ELR (cell line): Measurements from ENCODE around the gene SSBP3.

Experiments used
- DNase-seq: peaks from one replicate; pipeline ENCODE4 v3.0.0-alpha.2; 2015; ENCODE audit warnings: low read depth

Gene SSBP3

DNA sequence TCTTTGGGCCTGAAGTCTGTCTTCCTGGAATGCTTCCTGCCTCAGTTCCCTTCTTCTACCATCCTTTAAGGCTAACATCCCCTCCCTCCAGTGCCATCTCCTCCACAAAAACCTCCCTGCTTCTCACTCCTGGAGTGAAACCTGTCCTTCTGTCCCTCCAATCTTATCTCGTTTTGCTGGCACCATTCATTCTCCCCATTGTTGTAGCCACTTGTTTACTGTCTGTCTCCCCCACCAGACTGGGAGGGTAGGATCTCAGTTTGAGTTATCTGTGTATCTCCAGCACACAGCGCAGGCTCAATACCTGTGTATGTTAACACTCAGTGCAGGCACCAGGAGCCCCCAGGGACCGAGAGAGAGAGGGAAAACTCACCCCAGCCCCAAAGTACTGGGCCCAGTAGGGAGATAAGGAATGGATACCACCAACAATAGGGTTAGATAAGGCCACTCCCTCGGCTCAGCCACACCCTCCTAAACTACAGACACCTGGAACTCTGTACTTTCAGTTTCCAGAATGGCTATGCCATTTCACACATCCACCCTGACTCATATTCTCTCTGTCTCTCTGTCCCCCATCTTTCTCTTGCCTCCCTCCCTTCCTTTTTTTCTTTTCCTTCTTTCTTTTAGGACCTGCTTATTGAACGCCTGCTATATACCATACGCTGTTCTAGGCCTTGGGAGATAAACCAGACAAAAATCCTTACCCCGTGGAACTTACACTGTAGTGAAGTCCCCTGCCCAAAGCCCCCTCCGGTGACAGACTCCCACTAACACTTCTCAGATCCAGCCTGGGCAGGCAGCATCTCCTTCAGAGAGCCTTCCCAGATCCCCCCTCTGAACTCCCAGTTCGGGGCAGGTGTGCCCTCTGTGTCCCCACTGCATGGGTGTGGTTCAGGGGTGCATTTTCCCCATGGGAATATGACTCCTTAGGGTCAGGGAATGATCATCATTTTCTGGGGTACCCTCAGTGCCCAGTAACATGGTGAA, 3.3 kb upstream of the SSBP3 start:
- no peak for DNase-seq

GRCh38 chr1:54408147-54409066, 2.2 kb upstream of the SSBP3 start:
- peak; percentile 90 for DNase-seq

DNA sequence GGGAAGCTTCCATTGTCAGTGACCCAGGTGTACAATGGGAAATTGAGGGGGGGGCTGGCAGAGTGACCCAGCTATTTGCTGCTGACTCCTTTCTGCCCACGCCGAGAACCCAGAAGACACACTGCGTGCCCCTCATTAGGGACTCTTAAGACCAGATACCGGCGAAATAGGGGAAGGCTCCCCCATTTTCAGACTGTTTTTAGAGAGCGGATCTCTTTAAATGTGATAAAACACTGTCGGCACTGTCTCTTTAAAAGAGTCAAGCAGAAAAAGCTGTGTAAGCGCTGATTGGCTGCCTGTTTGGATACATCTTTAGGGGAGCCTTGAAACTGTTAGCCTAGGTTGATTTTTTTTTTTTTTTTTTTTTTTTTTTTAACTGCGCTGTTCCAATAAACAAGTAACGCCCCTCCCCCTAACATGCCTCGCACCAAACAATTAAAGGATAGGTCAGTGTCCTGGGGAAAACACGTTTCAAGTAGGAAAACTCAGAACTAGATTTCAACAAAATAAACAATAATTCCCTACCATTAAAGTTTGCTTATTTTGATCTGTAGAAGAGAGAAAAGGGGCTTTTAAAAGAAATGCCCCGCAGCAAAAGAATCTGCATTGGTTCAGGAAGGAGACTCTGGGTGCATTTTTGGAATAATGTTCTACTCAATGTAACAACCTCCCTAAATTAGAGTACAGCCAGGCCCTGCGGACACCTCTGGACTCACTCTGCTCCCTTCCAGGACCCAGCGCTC, 1.4 kb upstream of the SSBP3 start:
- DNase-seq, result peak; percentile 97

- no peak for DNase-seq
These were observed 885 bp upstream of the SSBP3 start for GRCh38 chr1:54407154-54407403.

DNA sequence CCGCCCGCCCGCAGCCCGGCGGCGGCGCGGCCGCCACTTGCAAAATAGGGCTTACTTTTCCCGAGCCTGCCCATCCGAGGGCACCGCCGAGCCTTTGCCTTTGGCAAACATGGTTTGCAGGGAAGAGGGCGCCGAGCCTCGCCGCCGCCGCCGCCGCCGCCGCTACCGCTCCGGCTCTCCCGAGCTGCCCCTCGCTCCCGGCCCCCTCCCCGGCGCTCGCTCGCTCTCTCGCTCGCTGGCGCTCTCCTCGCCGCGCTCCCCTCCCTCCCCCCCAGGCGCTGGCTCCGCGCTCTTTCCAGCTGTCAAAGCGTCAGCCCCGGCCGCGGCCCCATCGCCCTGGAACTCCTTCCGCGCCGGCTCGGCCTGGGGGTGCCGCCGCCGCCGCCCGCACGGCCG, 298 bp downstream of the SSBP3 start:
- no peak for DNase-seq

- DNase-seq, result peak; percentile 62
These were observed 976 bp downstream of the SSBP3 start for GRCh38 chr1:54404939-54405897.

GRCh38 chr1:54404263-54404662, 1.9 kb downstream of the SSBP3 start:
- DNase-seq, result no peak

- DNase-seq, result peak; percentile 91
These were observed 2.4 kb downstream of the SSBP3 start for GRCh38 chr1:54403808-54404261.

DNA sequence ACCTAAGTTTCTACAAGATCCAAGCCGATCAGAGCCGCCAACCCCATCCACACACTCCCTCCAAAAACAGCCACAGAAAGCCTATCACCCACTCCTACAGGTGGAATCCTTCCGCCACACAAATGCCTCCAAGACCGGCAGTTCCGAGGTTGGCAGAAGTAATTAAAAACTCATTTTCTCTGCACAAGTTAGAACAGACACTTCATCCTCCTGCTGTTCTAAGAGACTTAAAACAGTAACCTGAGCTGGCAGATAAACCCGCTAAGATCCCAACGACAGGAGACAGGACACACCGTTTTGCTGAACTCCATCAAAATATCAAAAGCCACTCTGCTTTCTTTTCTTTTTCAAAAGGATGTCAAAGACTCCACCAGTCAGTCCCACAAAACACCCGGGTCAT, 2.8 kb downstream of the SSBP3 start:
- DNase-seq, result no peak

DNA sequence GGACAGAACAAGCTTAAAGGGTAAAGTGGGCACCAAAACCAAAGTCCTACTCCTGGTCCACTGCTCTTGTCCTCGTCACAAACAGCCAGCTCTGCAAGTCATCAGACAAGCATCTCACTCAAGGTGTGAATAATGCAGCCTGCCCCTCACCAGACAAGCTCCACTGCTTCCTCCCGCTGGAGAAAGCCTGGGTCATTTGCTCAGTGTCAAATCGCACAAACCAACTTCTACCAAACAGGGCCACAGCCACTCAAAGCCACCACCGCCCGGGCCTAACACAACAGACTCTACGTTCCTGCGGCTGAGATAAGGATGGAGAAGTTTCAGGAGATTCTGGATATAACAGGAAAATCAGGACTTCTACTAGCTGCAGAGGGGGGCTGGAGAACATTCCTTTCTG, 3.3 kb downstream of the SSBP3 start:
- peak; percentile 38 for DNase-seq

GRCh38 chr1:54401799-54402198, 4.4 kb downstream of the SSBP3 start:
- DNase-seq, result no peak

DNA sequence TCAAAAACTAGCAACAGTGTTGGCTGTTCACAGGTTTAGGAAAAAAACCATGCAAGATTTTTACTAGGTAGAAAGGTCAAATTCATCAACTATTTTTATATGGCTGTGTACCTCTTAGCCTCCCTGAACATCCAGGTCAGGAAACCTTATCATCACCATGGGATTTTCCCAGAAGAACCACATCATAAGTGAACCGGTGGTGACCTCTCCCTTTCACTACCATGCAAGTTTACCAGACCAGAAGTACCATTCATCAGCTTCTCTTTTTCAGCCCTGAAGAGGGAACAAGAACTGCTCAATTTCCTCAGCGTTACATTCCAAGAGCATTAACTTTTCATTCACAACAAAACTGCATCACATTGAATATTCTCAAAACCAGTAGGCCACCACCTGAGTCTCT, 5.9 kb downstream of the SSBP3 start:
- no peak for DNase-seq

GRCh38 chr1:54399765-54400164, 6.4 kb downstream of the SSBP3 start:
- no peak for DNase-seq

DNA sequence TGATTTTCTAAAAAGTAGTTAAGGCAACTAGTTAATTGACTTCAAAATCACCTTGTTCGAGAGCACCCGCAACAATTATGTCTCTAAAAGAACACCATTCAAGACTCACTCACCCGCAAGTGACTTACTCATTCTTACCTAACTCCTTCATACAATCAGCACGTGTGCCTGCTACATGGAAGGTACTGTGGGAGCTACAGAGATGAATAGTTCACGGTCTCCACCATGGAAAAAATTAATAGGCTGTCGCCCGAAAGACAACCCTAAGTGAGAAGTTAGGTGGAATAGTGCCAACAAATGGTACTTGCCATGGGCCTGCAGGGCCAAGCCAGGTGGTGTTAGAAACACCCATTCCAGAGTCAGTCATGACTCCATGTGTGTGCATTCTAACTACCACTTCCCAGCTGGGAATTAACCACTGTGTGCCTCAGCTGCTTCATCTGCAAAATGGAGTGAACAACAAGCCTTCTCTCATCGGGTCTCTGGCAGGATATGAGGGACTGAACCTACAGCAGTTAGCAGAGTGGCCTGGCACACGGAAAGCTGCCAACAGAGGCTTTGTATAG, 7.1 kb downstream of the SSBP3 start:
- DNase-seq, result no peak

GRCh38 chr1:54397980-54398379, 8.2 kb downstream of the SSBP3 start:
- DNase-seq, result no peak

DNA sequence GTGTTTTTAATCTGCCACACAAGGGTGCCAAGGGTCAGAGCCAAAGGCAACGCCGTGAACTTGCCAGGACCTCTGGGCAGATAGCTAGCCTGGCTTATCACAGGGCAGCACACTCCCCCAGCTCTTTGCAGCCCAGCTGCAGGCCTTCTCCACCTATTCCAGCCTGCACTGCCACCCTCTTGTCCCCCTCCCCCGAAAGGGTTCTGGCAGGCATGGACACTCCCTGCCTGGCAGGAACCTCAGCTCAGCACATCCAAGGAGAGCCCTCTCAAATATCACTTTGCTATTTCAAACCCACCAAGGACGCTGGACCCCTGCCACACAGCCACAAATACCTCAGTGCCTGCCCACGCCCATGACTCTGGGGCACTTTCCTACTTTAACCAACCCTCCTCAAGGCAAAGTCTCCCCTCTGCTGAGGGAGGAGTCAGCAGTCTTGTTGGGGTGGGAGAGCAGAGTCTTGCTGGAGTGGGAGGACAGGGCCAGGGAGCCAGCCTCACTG, 9.1 kb downstream of the SSBP3 start:
- DNase-seq, result no peak

- no peak for DNase-seq
These were observed 9.8 kb downstream of the SSBP3 start for GRCh38 chr1:54396261-54396933.

GRCh38 chr1:54395281-54395934, 10.8 kb downstream of the SSBP3 start:
- DNase-seq, result no peak

- DNase-seq, result no peak
These were observed 12.1 kb downstream of the SSBP3 start for GRCh38 chr1:54394104-54394503.
